ENCODE data around the gene POLDIP3.

The POLDIP3 gene

DNA sequence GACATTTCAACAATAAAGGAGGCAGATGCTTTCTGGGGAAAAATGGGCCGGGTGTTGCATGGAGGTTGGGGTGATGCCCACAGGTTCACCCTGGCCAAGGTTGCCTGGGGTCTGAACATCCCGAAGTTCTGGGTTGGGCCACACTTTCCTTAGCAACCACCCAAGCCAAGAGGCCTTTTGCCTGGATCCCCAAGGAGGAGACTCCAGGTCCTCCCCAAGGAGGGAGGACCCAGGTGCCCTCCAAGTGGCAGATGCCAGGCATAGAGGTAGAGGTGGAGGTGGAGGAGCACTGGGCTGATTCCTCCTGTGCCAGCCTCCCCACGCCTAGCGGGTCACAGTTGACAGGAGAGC lies 33.3 kb upstream of the POLDIP3 start:
- H3F3A ChIP-seq (ENCODE audit: insufficient read depth, low read length) = no peaks in the 10 kb centered on the region
- no peaks in the 10 kb centered on the region for H3K9me3 ChIP-seq (replicated peaks; ENCODE audit: insufficient read depth, low read length)
- no peaks in the 10 kb centered on the region for H4K20me1 ChIP-seq (ENCODE audit: insufficient read depth, low read length)
- peaks cover 50% of the 10 kb centered on the region for H3K79me2 ChIP-seq (ENCODE audit: low read length)
- H2AFZ ChIP-seq (ENCODE audit: low read length) = no peak overlapping the region
- H3K9ac ChIP-seq (ENCODE audit: low read length) = peak overlapping the region; percentile 88; the same call in 1 of the 2 replicates
- no peak for TF ChIP-seq EZH2 (optimal IDR thresholded peaks at IDR 0.05; ENCODE audit: low read depth, low read length)
- TF ChIP-seq, protein P1, sequence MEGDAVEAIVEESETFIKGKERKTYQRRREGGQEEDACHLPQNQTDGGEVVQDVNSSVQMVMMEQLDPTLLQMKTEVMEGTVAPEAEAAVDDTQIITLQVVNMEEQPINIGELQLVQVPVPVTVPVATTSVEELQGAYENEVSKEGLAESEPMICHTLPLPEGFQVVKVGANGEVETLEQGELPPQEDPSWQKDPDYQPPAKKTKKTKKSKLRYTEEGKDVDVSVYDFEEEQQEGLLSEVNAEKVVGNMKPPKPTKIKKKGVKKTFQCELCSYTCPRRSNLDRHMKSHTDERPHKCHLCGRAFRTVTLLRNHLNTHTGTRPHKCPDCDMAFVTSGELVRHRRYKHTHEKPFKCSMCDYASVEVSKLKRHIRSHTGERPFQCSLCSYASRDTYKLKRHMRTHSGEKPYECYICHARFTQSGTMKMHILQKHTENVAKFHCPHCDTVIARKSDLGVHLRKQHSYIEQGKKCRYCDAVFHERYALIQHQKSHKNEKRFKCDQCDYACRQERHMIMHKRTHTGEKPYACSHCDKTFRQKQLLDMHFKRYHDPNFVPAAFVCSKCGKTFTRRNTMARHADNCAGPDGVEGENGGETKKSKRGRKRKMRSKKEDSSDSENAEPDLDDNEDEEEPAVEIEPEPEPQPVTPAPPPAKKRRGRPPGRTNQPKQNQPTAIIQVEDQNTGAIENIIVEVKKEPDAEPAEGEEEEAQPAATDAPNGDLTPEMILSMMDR (IDR thresholded peaks at IDR 0.05; ENCODE audit: low read length) = no peak
- no peak for TF ChIP-seq EZH2phosphoT487 (IDR thresholded peaks at IDR 0.05; ENCODE audit: low read length)
- no peaks in the 10 kb centered on the region for H3K9me2 ChIP-seq (replicated peaks; ENCODE audit: insufficient read depth, low read length)
- H3K4me1 ChIP-seq (ENCODE audit: low read length) = peaks cover 7% of the 10 kb centered on the region
- H3K36me3 ChIP-seq (replicated peaks; ENCODE audit: insufficient read depth, low read length) = no peaks in the 10 kb centered on the region
- H3K4me3 ChIP-seq (ENCODE audit: low read length) = peak overlapping the region; percentile 100
- no peak for DNase-seq
- no peak overlapping the region for H3K27ac ChIP-seq (ENCODE audit: low read length)
- no peaks in the 10 kb centered on the region for H3K27me3 ChIP-seq (replicated peaks; ENCODE audit: insufficient read depth, low read length)
- peak overlapping the region; percentile 89 for H3K4me2 ChIP-seq (ENCODE audit: low read depth, low read length)

DNA sequence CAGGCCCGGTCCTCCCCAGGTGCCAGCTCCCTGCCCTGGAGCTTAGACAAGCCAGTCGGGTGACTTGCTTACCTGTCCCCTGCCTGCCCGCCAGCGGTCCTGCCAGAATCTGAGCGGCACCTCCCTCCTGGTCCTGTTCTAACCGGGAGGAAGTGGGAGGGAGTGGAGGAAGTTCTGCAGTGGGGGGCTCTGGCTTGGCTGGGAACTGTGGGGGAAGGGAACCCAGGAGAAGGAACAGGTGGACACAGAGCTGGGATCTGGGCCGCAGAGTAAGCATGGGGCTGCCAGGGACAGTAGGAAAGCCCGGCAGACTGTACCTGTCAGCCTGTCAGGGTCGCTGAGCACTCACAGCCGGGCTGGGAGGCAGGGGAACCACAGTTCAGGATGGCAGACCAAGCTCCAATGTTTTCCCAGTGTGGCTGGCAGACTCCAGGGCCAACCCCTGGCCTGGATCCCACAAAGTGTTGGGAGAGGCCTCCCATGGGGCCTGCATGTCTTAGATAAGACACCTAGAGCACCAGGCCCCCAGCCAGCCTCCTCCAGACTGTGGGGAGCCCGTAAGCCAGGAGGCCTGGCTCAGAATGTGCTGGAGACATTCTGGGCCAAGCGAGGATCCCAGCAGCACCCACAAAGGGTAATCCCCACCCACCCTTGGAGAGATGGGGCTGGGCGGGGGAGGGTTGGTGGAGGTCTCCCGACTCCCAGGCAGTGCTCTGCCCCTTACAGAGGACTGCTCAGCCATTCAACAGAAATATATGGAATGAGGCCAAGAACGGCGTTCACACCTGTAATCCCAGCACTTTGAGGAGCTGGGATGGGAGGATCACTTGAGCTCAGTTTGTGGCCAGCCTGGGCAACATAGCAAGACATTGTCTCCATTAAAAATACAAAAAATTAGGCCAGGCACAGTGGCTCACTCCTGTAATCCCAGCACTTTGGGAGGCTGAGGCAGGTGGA lies 32.2 kb upstream of the POLDIP3 start:
- Histone ChIP-seq H2AFZ (ENCODE audit: low read length) (no peak overlapping the region), H3K27ac (ENCODE audit: low read length) (no peak overlapping the region), H3K4me3 (ENCODE audit: low read length) (no peak overlapping the region), H3K4me2 (ENCODE audit: low read depth, low read length) (no peak overlapping the region), H3K9me3 (replicated peaks; ENCODE audit: insufficient read depth, low read length) (no peaks in the 10 kb centered on the region), H3K9ac (ENCODE audit: low read length) (no peak overlapping the region), H3K9me2 (replicated peaks; ENCODE audit: insufficient read depth, low read length) (no peaks in the 10 kb centered on the region), H3K36me3 (replicated peaks; ENCODE audit: insufficient read depth, low read length) (no peaks in the 10 kb centered on the region), H3F3A (ENCODE audit: insufficient read depth, low read length) (no peaks in the 10 kb centered on the region), H3K4me1 (ENCODE audit: low read length) (peaks cover 7% of the 10 kb centered on the region), H3K27me3 (replicated peaks; ENCODE audit: insufficient read depth, low read length) (no peaks in the 10 kb centered on the region), H3K79me2 (ENCODE audit: low read length) (peaks cover 51% of the 10 kb centered on the region), H4K20me1 (ENCODE audit: insufficient read depth, low read length) (no peaks in the 10 kb centered on the region)
- DNase-seq = no peak
- TF ChIP-seq EZH2 (optimal IDR thresholded peaks at IDR 0.05; ENCODE audit: low read depth, low read length) (no peak), EZH2phosphoT487 (IDR thresholded peaks at IDR 0.05; ENCODE audit: low read length) (no peak)
- TF ChIP-seq, protein P1 (IDR thresholded peaks at IDR 0.05; ENCODE audit: low read length) = no peak

DNA sequence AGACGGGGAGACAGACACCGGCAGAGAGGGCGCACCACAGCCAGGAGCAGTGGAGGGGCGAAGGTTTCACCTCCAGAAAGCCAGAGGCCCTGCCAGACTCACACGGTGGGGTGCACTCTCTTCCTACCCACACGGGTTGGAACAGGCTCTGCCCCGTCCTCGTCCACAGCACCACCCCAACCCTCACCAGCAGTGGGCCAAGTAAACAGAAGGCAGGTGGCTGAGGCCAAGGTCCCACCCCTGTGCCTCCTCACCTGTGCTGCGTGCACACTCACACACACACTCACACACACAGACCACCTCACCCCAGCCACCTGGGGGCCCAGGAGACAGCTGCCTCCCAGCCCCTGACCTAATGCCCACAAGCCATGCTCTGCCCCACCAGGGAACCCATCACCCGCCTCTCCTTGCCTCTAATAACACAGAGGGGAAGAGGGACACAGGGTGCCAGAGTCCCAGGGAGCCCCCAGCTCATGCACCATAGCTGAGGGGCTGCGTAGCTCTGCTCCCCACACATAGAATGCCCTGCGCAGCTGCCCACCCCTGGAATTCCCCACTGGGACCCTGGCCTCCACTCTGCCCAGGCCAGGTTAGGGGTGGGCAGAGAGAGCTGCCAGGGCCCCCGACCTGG lies 31.4 kb upstream of the POLDIP3 start:
- no peak overlapping the region for H3K27ac ChIP-seq (ENCODE audit: low read length)
- H2AFZ ChIP-seq (ENCODE audit: low read length) = no peak overlapping the region
- H3K4me1 ChIP-seq (ENCODE audit: low read length) = peaks cover 7% of the 10 kb centered on the region
- H3K36me3 ChIP-seq (replicated peaks; ENCODE audit: insufficient read depth, low read length) = no peaks in the 10 kb centered on the region
- no peaks in the 10 kb centered on the region for H3K9me2 ChIP-seq (replicated peaks; ENCODE audit: insufficient read depth, low read length)
- H3K4me3 ChIP-seq (ENCODE audit: low read length) = no peak overlapping the region
- TF ChIP-seq EZH2phosphoT487 (IDR thresholded peaks at IDR 0.05; ENCODE audit: low read length) (no peak), EZH2 (optimal IDR thresholded peaks at IDR 0.05; ENCODE audit: low read depth, low read length) (no peak)
- TF ChIP-seq, protein P1 (IDR thresholded peaks at IDR 0.05; ENCODE audit: low read length) = no peak
- H3K9ac ChIP-seq (ENCODE audit: low read length) = no peak overlapping the region
- H4K20me1 ChIP-seq (ENCODE audit: insufficient read depth, low read length) = no peaks in the 10 kb centered on the region
- H3K9me3 ChIP-seq (replicated peaks; ENCODE audit: insufficient read depth, low read length) = no peaks in the 10 kb centered on the region
- H3K27me3 ChIP-seq (replicated peaks; ENCODE audit: insufficient read depth, low read length) = no peaks in the 10 kb centered on the region
- H3K79me2 ChIP-seq (ENCODE audit: low read length) = peaks cover 51% of the 10 kb centered on the region
- DNase-seq = no peak
- no peak overlapping the region for H3K4me2 ChIP-seq (ENCODE audit: low read depth, low read length)
- no peaks in the 10 kb centered on the region for H3F3A ChIP-seq (ENCODE audit: insufficient read depth, low read length)

All from MM.1S (cell line).